H1 (cell line): ENCODE results near the gene CD72. TPM values are rescaled to one million over a fixed set of nuclear protein-coding genes. Genes with fewer than 3 reads are reported as not detected.
A peak's percentile ranks its signal among the peaks of the same experiment; 100 is the strongest.

ENCODE experiments used
- CTCF ChIA-PET: fragments of 300-600 bp; sonication (Branson Sonifier 250); formaldehyde crosslinking; loops from one replicate; lab custom pipeline; 2021; ENCODE audit not compliant: partially characterized antibody; lab: Charles Lee
- POLR2A ChIA-PET: fragments of 300-600 bp; sonication (Branson Sonifier 250); formaldehyde crosslinking; loops from one replicate; lab custom pipeline; 2021; ENCODE audit warnings: inconsistent platforms; ENCODE audit not compliant: partially characterized antibody; lab: Charles Lee
- DNase-seq, 2 experiments: peaks; one replicate each; pipeline versions ENCODE4 v3.0.0 to v3.0.0-alpha.2; 2010 to 2022; ENCODE audit warnings: low spot score in 2 of 2, low read depth in 1 of 2, mixed read lengths in 1 of 2
- FAIRE-seq: peaks from 2 replicates; lab custom pipeline; 2011; peaks lifted over from hg19 to GRCh38; lab: Jason Lieb, UNC
- H2AFZ ChIP-seq: 2 replicates; pipeline ENCODE4 v1.8.1; 2012; ENCODE audit warnings: low read length, inconsistent platforms
- H2AK5ac ChIP-seq: 2 replicates; pipeline ENCODE4 v1.6.1; 2013; ENCODE audit warnings: low read depth, low read length
- H2BK120ac ChIP-seq: replicated peaks from 2 replicates; pipeline ENCODE3; 2013; ENCODE audit warnings: low read depth, low read length, inconsistent platforms
- H2BK12ac ChIP-seq: 2 replicates; pipeline ENCODE4 v1.6.1; 2013; ENCODE audit warnings: low read depth, low read length
- H2BK15ac ChIP-seq: 2 replicates; pipeline ENCODE4 v1.6.1; 2013; ENCODE audit warnings: low read length
- H2BK20ac ChIP-seq: 2 replicates; pipeline ENCODE4 v1.6.1; 2013; ENCODE audit warnings: low read length
- H2BK5ac ChIP-seq: 2 replicates; pipeline ENCODE4 v1.6.1; 2013; ENCODE audit warnings: low read depth, low read length
- H3K14ac ChIP-seq: 2 replicates; pipeline ENCODE4 v1.6.1; 2013; ENCODE audit warnings: inconsistent platforms; ENCODE audit not compliant: insufficient read length
- H3K18ac ChIP-seq: 2 replicates; pipeline ENCODE4 v1.6.1; 2013; ENCODE audit warnings: low read length; ENCODE audit errors: extremely low read depth
- H3K23ac ChIP-seq: 2 replicates; pipeline ENCODE4 v1.6.1; 2013; ENCODE audit warnings: inconsistent platforms; ENCODE audit not compliant: insufficient read length
- H3K23me2 ChIP-seq: 2 replicates; pipeline ENCODE4 v1.6.1; 2013; ENCODE audit warnings: low read depth, low read length
- H3K27ac ChIP-seq: 2 replicates; pipeline ENCODE4 v1.6.1; 2011; ENCODE audit warnings: low read depth, low read length, inconsistent platforms
- H3K27me3 ChIP-seq, 4 experiments: replicated peaks in 1 of 4; 1 replicate in 1 of 4; 2 replicates in 3 of 4; pipeline versions ENCODE4 v1.6.1 to v1.8.1; 2011 to 2013; ENCODE audit warnings: low read length in 3 of 4, mild to moderate bottlenecking in 3 of 4, inconsistent platforms in 2 of 4, mixed read lengths in 2 of 4, moderate library complexity in 1 of 4; ENCODE audit not compliant: control insufficient read depth in 3 of 4, insufficient read depth in 3 of 4; ENCODE audit errors: extremely low read depth in 1 of 4
- H3K36me3 ChIP-seq, 4 experiments: 2 replicates each; pipeline versions ENCODE4 v1.6.1 to v1.8.1; 2011 to 2013; ENCODE audit warnings: mild to moderate bottlenecking in 4 of 4, low read length in 3 of 4, moderate library complexity in 2 of 4, control low read depth in 1 of 4, inconsistent platforms in 1 of 4; ENCODE audit not compliant: insufficient read depth in 4 of 4, control insufficient read depth in 2 of 4
- H3K4ac ChIP-seq: replicated peaks from 2 replicates; pipeline ENCODE3; 2013; ENCODE audit warnings: low read length, low read depth, mixed read lengths, inconsistent platforms; ENCODE audit not compliant: insufficient read length
- H3K4me1 ChIP-seq, 4 experiments: replicated peaks in 1 of 4; 1 replicate in 1 of 4; 2 replicates in 3 of 4; pipeline versions ENCODE4 v1.6.1 to v1.8.1; 2011 to 2013; ENCODE audit warnings: low read length in 3 of 4, inconsistent platforms in 2 of 4, mixed read lengths in 1 of 4; ENCODE audit not compliant: insufficient read depth in 4 of 4, control insufficient read depth in 3 of 4
- H3K4me2 ChIP-seq, 2 experiments: 2 replicates each; pipeline versions ENCODE4 v1.6.1 to v1.8.1; 2011 to 2013; ENCODE audit warnings: low read depth in 2 of 2, low read length in 2 of 2, control low read depth in 1 of 2, inconsistent platforms in 1 of 2, mild to moderate bottlenecking in 1 of 2; ENCODE audit not compliant: insufficient read depth in 1 of 2
- H3K4me3 ChIP-seq, 4 experiments: fragments of 200-600, 300-600 bp in 1 of 4; sonication (generic), shearing (Covaris generic), sonication (Bioruptor Twin) in 1 of 4; 2 replicates each; pipeline versions ENCODE4 v1.5.1 to v1.8.1; 2011 to 2016; ENCODE audit warnings: low read length in 4 of 4, low read depth in 3 of 4, control low read depth in 2 of 4, inconsistent platforms in 2 of 4, mild to moderate bottlenecking in 2 of 4, mixed read lengths in 1 of 4, moderate library complexity in 1 of 4; ENCODE audit not compliant: insufficient read depth in 2 of 4; ENCODE audit errors: extremely low read depth in 1 of 4
- H3K56ac ChIP-seq: replicated peaks from 2 replicates; pipeline ENCODE3; 2013; ENCODE audit warnings: low read depth, mild to moderate bottlenecking, mixed read lengths, low read length, inconsistent platforms; ENCODE audit not compliant: insufficient read length
- H3K79me1 ChIP-seq: 2 replicates; pipeline ENCODE4 v1.6.1; 2013; ENCODE audit warnings: low read depth, low read length, control low read depth
- H3K79me2 ChIP-seq, 2 experiments: 2 replicates each; pipeline versions ENCODE4 v1.6.1 to v1.8.1; 2012 to 2013; ENCODE audit warnings: low read length in 2 of 2, mild to moderate bottlenecking in 2 of 2, inconsistent platforms in 1 of 2; ENCODE audit not compliant: insufficient read depth in 2 of 2, control insufficient read depth in 1 of 2
- H3K9ac ChIP-seq, 4 experiments: replicated peaks in 1 of 4; 1 replicate in 1 of 4; 2 replicates in 3 of 4; pipeline versions ENCODE4 v1.6.1 to v1.8.1; 2011 to 2013; ENCODE audit warnings: low read depth in 3 of 4, low read length in 3 of 4, control low read depth in 2 of 4, mild to moderate bottlenecking in 2 of 4, moderate library complexity in 2 of 4, inconsistent platforms in 1 of 4; ENCODE audit errors: extremely low read depth in 1 of 4
- H3K9me3 ChIP-seq, 2 experiments: 2 replicates each; pipeline versions ENCODE4 v1.6.1 to v1.8.1; 2012 to 2013; ENCODE audit warnings: mild to moderate bottlenecking in 2 of 2, moderate library complexity in 2 of 2, control low read depth in 1 of 2, inconsistent platforms in 1 of 2, low read depth in 1 of 2, low read length in 1 of 2, mixed read lengths in 1 of 2; ENCODE audit not compliant: insufficient read depth in 2 of 2
- H4K20me1 ChIP-seq, 2 experiments: replicated peaks in 1 of 2; 2 replicates each; pipeline versions ENCODE3 to v1.8.1; 2011 to 2013; ENCODE audit warnings: inconsistent platforms in 2 of 2, low read length in 2 of 2, mild to moderate bottlenecking in 1 of 2; ENCODE audit not compliant: insufficient read depth in 2 of 2, control insufficient read depth in 1 of 2
- H4K5ac ChIP-seq: 2 replicates; pipeline ENCODE4 v1.6.1; 2013; ENCODE audit warnings: low read length, low read depth, mixed read lengths, inconsistent platforms; ENCODE audit not compliant: insufficient read length
- H4K8ac ChIP-seq: 2 replicates; pipeline ENCODE4 v1.8.0; 2013; ENCODE audit warnings: mild to moderate bottlenecking, moderate library complexity, low read length, inconsistent platforms; ENCODE audit not compliant: insufficient read depth; ENCODE audit errors: extremely low read depth
- H4K91ac ChIP-seq: replicated peaks from 2 replicates; pipeline ENCODE3; 2013; ENCODE audit warnings: low read length, mixed read lengths, inconsistent platforms; ENCODE audit not compliant: insufficient read length
- ASH2L ChIP-seq: fragments of 200-600, 300-600 bp; sonication (generic); IDR thresholded peaks from one replicate; pipeline ENCODE4 v1.7.1; 2017; ENCODE audit warnings: low read length
- BACH1 ChIP-seq: IDR thresholded peaks from 2 replicates; pipeline ENCODE4 v1.6.1; 2012; ENCODE audit warnings: low read length, improper control_type of control experiment
- CBX8 ChIP-seq: fragments of 300-800, 300-1000 bp; sonication (generic); IDR thresholded peaks from 2 replicates; pipeline ENCODE4 v1.7.1; 2016; ENCODE audit warnings: low read depth, low read length, borderline replicate concordance
- CHD2 ChIP-seq: IDR thresholded peaks from 2 replicates; pipeline ENCODE4 v1.6.1; 2012; ENCODE audit warnings: low read length, improper control_type of control experiment
- EZH2 ChIP-seq: fragments of 200-600 bp; sonication (generic); IDR thresholded peaks from 2 replicates; pipeline ENCODE4 v1.7.1; 2012; ENCODE audit warnings: low read depth, mild to moderate bottlenecking, moderate library complexity, low read length, inconsistent platforms; ENCODE audit not compliant: severe bottlenecking
- GTF2F1 ChIP-seq: IDR thresholded peaks from 2 replicates; pipeline ENCODE4 v1.6.1; 2012; ENCODE audit warnings: low read depth, low read length, improper control_type of control experiment, borderline replicate concordance
- NRF1 ChIP-seq: IDR thresholded peaks from 2 replicates; pipeline ENCODE4 v1.6.1; 2011; ENCODE audit warnings: mild to moderate bottlenecking, low read depth, low read length, improper control_type of control experiment
- RAD21 ChIP-seq, 2 experiments: IDR thresholded peaks in 1 of 2; conservative IDR thresholded peaks in 1 of 2; 2 replicates each; pipeline ENCODE4 v1.6.1; 2011; ENCODE audit warnings: low read depth in 2 of 2, low read length in 2 of 2, improper control_type of control experiment in 1 of 2, inconsistent platforms in 1 of 2, mild to moderate bottlenecking in 1 of 2, moderate library complexity in 1 of 2
- TAF1 ChIP-seq: IDR thresholded peaks from 2 replicates; pipeline ENCODE4 v1.6.1; 2011; ENCODE audit warnings: mild to moderate bottlenecking, low read depth, low read length
- TBP ChIP-seq: IDR thresholded peaks from 2 replicates; pipeline ENCODE4 v1.6.1; 2011; ENCODE audit warnings: low read depth, low read length, improper control_type of control experiment
- TEAD4 ChIP-seq: IDR thresholded peaks from 2 replicates; pipeline ENCODE4 v1.6.1; 2012; ENCODE audit warnings: low read depth, low read length, inconsistent platforms, mixed read lengths
- WGBS, 2 experiments: shearing (Covaris generic) in 1 of 2; methylation state at CpG; one replicate each; pipeline versions ENCODE4 v1.1.6 to v1.1.7; 2013 to 2015; ENCODE audit warnings: low lambda C conversion rate in 2 of 2, mixed read lengths in 2 of 2, inconsistent platforms in 1 of 2, low coverage in 1 of 2, missing lambda C conversion rate in 1 of 2; ENCODE audit not compliant: insufficient replicate concordance in 2 of 2, insufficient coverage in 1 of 2, insufficient read length in 1 of 2; ENCODE audit errors: extremely low coverage in 1 of 2, missing lambda C conversion rate in 1 of 2; 5-methylcytosine and 5-hydroxymethylcytosine counted together
- polyA plus RNA-seq, 7 experiments: library from polyadenylated mRNA; depleted of rRNA in 3 of 7; stranded (reverse) in 5 of 7; unstranded in 2 of 7; fragments of >200 nt in 5 of 7; fragments of 200-250 nt in 2 of 7; gene quantifications; 1 replicate in 5 of 7; 2 replicates in 1 of 7; 4 replicates in 1 of 7; pipeline versions ENCODE4 v1.2.1 to v1.2.3, GENCODE V29; 2011 to 2013; ENCODE audit warnings: missing spikeins in 2 of 7, mixed read lengths in 2 of 7
- total RNA-seq: library from RNA; stranded (reverse); fragmentation: NEBNext Ultra II Directional; extraction: Animal tissue kit (Norgen Biotek cat#: 25700); gene quantifications from 2 replicates; pipeline ENCODE4 v1.2.1, GENCODE V29; 2021
- TF ChIP-seq, protein P1 (sequence below): IDR thresholded peaks from 2 replicates; pipeline ENCODE4 v1.6.1; 2012; ENCODE audit warnings: inconsistent platforms
- TF ChIP-seq, protein P2 (sequence below): IDR thresholded peaks from 2 replicates; pipeline ENCODE4 v1.6.1; 2012; ENCODE audit warnings: inconsistent platforms

CD72 gene
- total and polyA plus RNA-seq, 2 of the 8 experiments (the other 6 are each of a cell fraction or from before 2014, with no cell fraction given) = 4.0 to 4.5 TPM

DNA sequence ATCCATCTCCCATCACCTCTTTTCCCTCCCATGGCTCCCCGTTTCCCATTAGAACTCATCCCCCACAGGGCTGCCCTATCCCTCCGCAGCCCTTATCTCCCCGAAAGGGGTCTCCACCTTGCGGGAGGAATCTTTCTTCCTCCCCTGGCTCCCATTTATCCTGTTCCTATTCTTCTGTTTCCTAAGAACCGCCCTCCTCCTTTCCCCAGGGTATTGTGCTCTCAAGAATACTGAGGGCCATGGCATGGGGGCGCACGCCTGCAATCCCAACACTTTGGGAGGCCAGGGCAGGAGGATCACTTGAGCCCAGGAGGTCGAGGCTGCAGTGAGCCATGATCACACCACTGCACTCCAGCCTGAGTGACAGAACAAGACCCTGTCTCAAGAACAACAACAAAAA, 665 bp downstream of the CD72 start:
- no peak overlapping the region for H3K14ac ChIP-seq
- H3K23ac ChIP-seq = no peak overlapping the region
- peaks cover 0 to 18% (median 14%) of the 10 kb centered on the region in 4 experiments; a peak in 4 of 7 replicates for H3K27me3 ChIP-seq
- H2BK12ac ChIP-seq = no peak overlapping the region
- peak overlapping the region; percentile 99 for H2AFZ ChIP-seq
- no peak overlapping the region for H3K9ac ChIP-seq
- H2BK15ac ChIP-seq = no peak overlapping the region
- FAIRE-seq (no peak), DNase-seq (no peak)
- CTCF ChIA-PET = interaction anchor here (0.6 to 5.2 kb wide), 10 partner anchors 11 to 166 kb away, joined by 3 to 31 read pairs (median 6); partner anchors contain the start of genes SIT1 and TESK1
- WGBS, 2 experiments = 87% methylated on average over 8 of the region's 8 CpGs; no CpG with 5 or more reads in 1 of the 2 experiments
- 0 out of 2 replicates have a peak overlapping the region, but pooled peaks have one; percentile 61 for H3K18ac ChIP-seq
- H3K27ac ChIP-seq = no peak overlapping the region
- H4K20me1 ChIP-seq = no peaks in the 10 kb centered on the region
- H4K8ac ChIP-seq = peak overlapping the region; percentile 94; the same call in 1 of the 2 replicates
- POLR2A ChIA-PET = interaction anchor here (0.7 to 2.0 kb wide), 5 partner anchors 29 to 111 kb away, joined by 3 to 7 read pairs (median 4); partner anchors contain the start of genes CCDC107 and RMRP
- H3K36me3 ChIP-seq = no peaks in the 10 kb centered on the region
- H2BK20ac ChIP-seq = no peak overlapping the region
- no peaks in the 10 kb centered on the region for H3K79me1 ChIP-seq
- H2AK5ac ChIP-seq = no peak overlapping the region
- H3K56ac ChIP-seq = no peak overlapping the region
- H2BK5ac ChIP-seq = no peak overlapping the region
- no peaks in the 10 kb centered on the region for H3K79me2 ChIP-seq
- H3K4me2 ChIP-seq = peak overlapping the region; percentile 74 to 77
- no peaks in the 10 kb centered on the region for H3K9me3 ChIP-seq
- peak overlapping the region; percentile 44 to 69 (median 50); a peak in 7 of 8 replicates for H3K4me3 ChIP-seq
- peaks cover 9% of the 10 kb centered on the region for H3K23me2 ChIP-seq
- no peak overlapping the region for H4K5ac ChIP-seq
- peaks cover 0 to 9% (median 5%) of the 10 kb centered on the region in 4 experiments; a peak in 4 of 7 replicates for H3K4me1 ChIP-seq
- no peak overlapping the region for H2BK120ac ChIP-seq
- H4K91ac ChIP-seq = no peak overlapping the region
- no peak overlapping the region for H3K4ac ChIP-seq
- no peak for TF ChIP-seq GTF2F1
- TF ChIP-seq NRF1 = no peak
- no peak for TF ChIP-seq ASH2L
- TF ChIP-seq TAF1 = no peak
- no peak for TF ChIP-seq CBX8
- no peak for TF ChIP-seq BACH1
- TF ChIP-seq TEAD4 = no peak
- no peak for TF ChIP-seq CHD2
- TF ChIP-seq EZH2 = no peak
- TF ChIP-seq RAD21 (IDR thresholded peaks at IDR 0.05 in 1 of 2, conservative IDR thresholded peaks at IDR 0.05 in 1 of 2; ENCODE audit: low read depth in 2 of 2, low read length in 2 of 2) = no peak
- no peak for TF ChIP-seq TBP
- TF ChIP-seq, protein P1, sequence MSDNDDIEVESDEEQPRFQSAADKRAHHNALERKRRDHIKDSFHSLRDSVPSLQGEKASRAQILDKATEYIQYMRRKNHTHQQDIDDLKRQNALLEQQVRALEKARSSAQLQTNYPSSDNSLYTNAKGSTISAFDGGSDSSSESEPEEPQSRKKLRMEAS = no peak
- TF ChIP-seq, protein P2, sequence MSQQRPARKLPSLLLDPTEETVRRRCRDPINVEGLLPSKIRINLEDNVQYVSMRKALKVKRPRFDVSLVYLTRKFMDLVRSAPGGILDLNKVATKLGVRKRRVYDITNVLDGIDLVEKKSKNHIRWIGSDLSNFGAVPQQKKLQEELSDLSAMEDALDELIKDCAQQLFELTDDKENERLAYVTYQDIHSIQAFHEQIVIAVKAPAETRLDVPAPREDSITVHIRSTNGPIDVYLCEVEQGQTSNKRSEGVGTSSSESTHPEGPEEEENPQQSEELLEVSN = no peak
